Lung (tissue), 12 donors: ENCODE measurements around the gene NFATC2. TPM values are rescaled to one million over a fixed set of nuclear protein-coding genes. Genes with fewer than 3 reads are reported as not detected.

ENCODE experiments used
- ATAC-seq: fragments of 200-7000 bp; cut with Tn5 transposase; one replicate; pipeline ENCODE4 v1.9.1; 2020; ENCODE audit warnings: moderate number of reproducible peaks; ENCODE audit not compliant: insufficient read depth, low FRiP score
- DNase-seq, 3 donors: peaks; one replicate each; pipeline ENCODE4 v3.0.0-alpha.2; 2013 to 2017
- H3K27ac ChIP-seq, 2 donors: one replicate each; pipeline ENCODE4 v1.5.1; 2013; ENCODE audit warnings: mild to moderate bottlenecking in 2 of 2, moderate library complexity in 2 of 2, control low read depth in 1 of 2, inconsistent platforms in 1 of 2, low read depth in 1 of 2, low read length in 1 of 2
- H3K27me3 ChIP-seq, 3 donors: one replicate each; pipeline ENCODE4 v1.5.1; 2013; ENCODE audit warnings: low read length in 2 of 3; ENCODE audit not compliant: control insufficient read depth in 3 of 3, insufficient read depth in 3 of 3
- H3K36me3 ChIP-seq, 4 donors: one replicate each; pipeline ENCODE4 v1.5.1; 2013; ENCODE audit warnings: low read length in 4 of 4, mild to moderate bottlenecking in 1 of 4, moderate library complexity in 1 of 4; ENCODE audit not compliant: control insufficient read depth in 4 of 4, insufficient read depth in 4 of 4
- H3K4me1 ChIP-seq, 5 donors: one replicate each; pipeline ENCODE4 v1.5.1; 2013; ENCODE audit warnings: low read length in 5 of 5, mild to moderate bottlenecking in 2 of 5, moderate library complexity in 1 of 5; ENCODE audit not compliant: control insufficient read depth in 5 of 5, insufficient read depth in 5 of 5
- H3K4me3 ChIP-seq: one replicate; pipeline ENCODE4 v1.5.1; 2013; ENCODE audit warnings: mild to moderate bottlenecking, control low read depth, moderate library complexity
- H3K9ac ChIP-seq, 2 donors: one replicate each; pipeline ENCODE4 v1.5.1; 2013; ENCODE audit warnings: low read length in 2 of 2, control low read depth in 1 of 2; ENCODE audit not compliant: insufficient read depth in 1 of 2
- H3K9me3 ChIP-seq, 4 donors: one replicate each; pipeline ENCODE4 v1.5.1; 2013; ENCODE audit warnings: low read length in 3 of 4, mild to moderate bottlenecking in 1 of 4, moderate library complexity in 1 of 4; ENCODE audit not compliant: control insufficient read depth in 4 of 4, insufficient read depth in 3 of 4
- CTCF ChIP-seq: IDR thresholded peaks from 2 replicates; pipeline ENCODE4 v1.5.1; 2012; ENCODE audit warnings: mild to moderate bottlenecking; ENCODE audit errors: control extremely low read depth, extremely low read depth
- WGBS, 2 donors: extraction: QIAGEN DNeasy Blood & Tissue Kit; methylation state at CpG; one replicate each; pipeline ENCODE4 v1.1.7; 2013; 5-methylcytosine and 5-hydroxymethylcytosine counted together
- polyA plus RNA-seq, 2 donors: library from polyadenylated mRNA; stranded (reverse); fragments of 200-250 nt; gene quantifications; one replicate each; pipeline ENCODE4 v1.2.1, GENCODE V29; 2013
- total RNA-seq, 2 donors: library from RNA; depleted of rRNA in 1 of 2; stranded (reverse); fragments of >200 nt in 1 of 2; gene quantifications; one replicate each; pipeline ENCODE4 v1.2.1, GENCODE V29; 2014 to 2021
- donor health status: control.
- donor health status: control.
- donor health status: Bipolar disorder and iron deficiency.
- donor health status: healthy.
- donor health status: DM: yes; HTN: yes; CAD: no.

Gene NFATC2
- total and polyA plus RNA-seq, 4 donors = 1.3 to 8.7 (median 4.7) TPM

GRCh38 chr20:51354769-51355319, 187.7 kb downstream of the NFATC2 start:
- no peak overlapping the region for H3K9ac ChIP-seq
- H3K27ac ChIP-seq = no peak overlapping the region

GRCh38 chr20:51354191-51354768, 188.2 kb downstream of the NFATC2 start:
- no peaks in the 10 kb centered on the region for H3K27me3 ChIP-seq
- H3K9me3 ChIP-seq = peaks cover 0 to 3% (median 0%) of the 10 kb centered on the region in 4 donors
- H3K4me1 ChIP-seq = no peaks in the 10 kb centered on the region
- 81 to 83% methylated on average over 17 of the region's 17 CpGs for WGBS, 2 donors
- no peaks in the 10 kb centered on the region for H3K36me3 ChIP-seq
- H3K27ac ChIP-seq = no peak overlapping the region
- ATAC-seq (no peak), DNase-seq (no peak)
- H3K4me3 ChIP-seq = no peak overlapping the region
- TF ChIP-seq CTCF = no peak
- H3K9ac ChIP-seq = no peak overlapping the region

More at GRCh38 chr20:51354769-51355319, 187.7 kb downstream of the NFATC2 start:
- no peaks in the 10 kb centered on the region for H3K36me3 ChIP-seq
- TF ChIP-seq CTCF = no peak
- H3K9me3 ChIP-seq = peaks cover 0 to 3% (median 0%) of the 10 kb centered on the region in 4 donors
- no peaks in the 10 kb centered on the region for H3K27me3 ChIP-seq
- no peaks in the 10 kb centered on the region for H3K4me1 ChIP-seq
- no peak for ATAC-seq
- 59 to 66% methylated on average over 7 of the region's 7 CpGs for WGBS, 2 donors
- H3K4me3 ChIP-seq = no peak overlapping the region
- DNase-seq = no peak

- ATAC-seq (no peak), DNase-seq (no peak)
- 55 to 68% methylated on average over 4 of the region's 4 CpGs for WGBS, 2 donors
- no peak overlapping the region for H3K27ac ChIP-seq
- TF ChIP-seq CTCF = no peak
- no peaks in the 10 kb centered on the region for H3K36me3 ChIP-seq
- H3K27me3 ChIP-seq = no peaks in the 10 kb centered on the region
- H3K9ac ChIP-seq = no peak overlapping the region
- H3K4me1 ChIP-seq = no peaks in the 10 kb centered on the region
- no peak overlapping the region for H3K4me3 ChIP-seq
- peaks cover 0 to 2% (median 0%) of the 10 kb centered on the region in 4 donors for H3K9me3 ChIP-seq
Measured at GRCh38 chr20:51353491-51353890, 189.0 kb downstream of the NFATC2 start.
